ENCODE results near the gene NCCRP1.

NCCRP1 gene, protein sequence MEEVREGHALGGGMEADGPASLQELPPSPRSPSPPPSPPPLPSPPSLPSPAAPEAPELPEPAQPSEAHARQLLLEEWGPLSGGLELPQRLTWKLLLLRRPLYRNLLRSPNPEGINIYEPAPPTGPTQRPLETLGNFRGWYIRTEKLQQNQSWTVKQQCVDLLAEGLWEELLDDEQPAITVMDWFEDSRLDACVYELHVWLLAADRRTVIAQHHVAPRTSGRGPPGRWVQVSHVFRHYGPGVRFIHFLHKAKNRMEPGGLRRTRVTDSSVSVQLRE

DNA sequence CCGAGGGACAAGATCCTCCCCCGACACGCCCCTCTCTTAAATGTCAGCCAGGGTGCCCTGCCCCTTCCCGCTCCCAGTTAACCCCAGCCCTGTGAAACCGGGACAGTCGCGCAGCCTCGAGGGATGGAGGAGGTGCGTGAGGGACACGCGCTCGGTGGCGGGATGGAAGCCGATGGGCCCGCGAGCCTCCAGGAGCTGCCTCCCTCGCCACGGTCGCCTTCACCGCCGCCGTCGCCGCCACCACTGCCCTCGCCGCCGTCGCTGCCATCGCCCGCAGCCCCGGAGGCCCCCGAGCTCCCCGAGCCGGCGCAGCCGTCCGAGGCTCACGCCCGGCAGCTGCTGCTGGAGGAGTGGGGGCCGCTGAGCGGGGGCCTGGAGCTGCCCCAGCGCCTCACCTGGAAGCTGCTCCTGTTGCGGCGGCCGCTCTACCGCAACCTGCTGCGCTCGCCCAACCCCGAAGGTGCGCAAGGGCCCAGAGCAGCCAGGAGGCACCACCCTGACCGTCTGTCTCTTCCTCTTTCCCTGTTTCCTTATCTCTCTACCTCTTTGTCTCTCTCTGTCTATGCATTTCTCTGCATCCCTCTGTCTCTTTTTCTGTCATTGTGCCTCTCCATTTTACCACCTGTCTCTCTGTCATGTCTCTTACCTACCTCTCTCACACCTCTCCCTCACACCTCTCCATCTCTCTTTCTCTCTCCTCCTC lies at the start of gene NCCRP1:
TSS of gene NCCRP1 (plus strand) at position 105 of the 703 bp plus-strand sequence. CDS start at position 124, 19 bp downstream.
- DNase-seq (ENCODE audit: low read depth in 2 of 3, low spot score in 2 of 3) = no peak

- no peak for DNase-seq (ENCODE audit: low read depth in 2 of 3, low spot score in 2 of 3)
These were observed 49.3 kb upstream of the NCCRP1 start for GRCh38 chr19:39147480-39147879.

- DNase-seq (ENCODE audit: low read depth in 2 of 3, low spot score in 2 of 3) = no peak
These were observed 47.7 kb upstream of the NCCRP1 start for GRCh38 chr19:39148939-39149529.

GRCh38 chr19:39150235-39150634 lies 46.5 kb upstream of the NCCRP1 start:
- no peak for DNase-seq (ENCODE audit: low read depth in 2 of 3, low spot score in 2 of 3)

DNA sequence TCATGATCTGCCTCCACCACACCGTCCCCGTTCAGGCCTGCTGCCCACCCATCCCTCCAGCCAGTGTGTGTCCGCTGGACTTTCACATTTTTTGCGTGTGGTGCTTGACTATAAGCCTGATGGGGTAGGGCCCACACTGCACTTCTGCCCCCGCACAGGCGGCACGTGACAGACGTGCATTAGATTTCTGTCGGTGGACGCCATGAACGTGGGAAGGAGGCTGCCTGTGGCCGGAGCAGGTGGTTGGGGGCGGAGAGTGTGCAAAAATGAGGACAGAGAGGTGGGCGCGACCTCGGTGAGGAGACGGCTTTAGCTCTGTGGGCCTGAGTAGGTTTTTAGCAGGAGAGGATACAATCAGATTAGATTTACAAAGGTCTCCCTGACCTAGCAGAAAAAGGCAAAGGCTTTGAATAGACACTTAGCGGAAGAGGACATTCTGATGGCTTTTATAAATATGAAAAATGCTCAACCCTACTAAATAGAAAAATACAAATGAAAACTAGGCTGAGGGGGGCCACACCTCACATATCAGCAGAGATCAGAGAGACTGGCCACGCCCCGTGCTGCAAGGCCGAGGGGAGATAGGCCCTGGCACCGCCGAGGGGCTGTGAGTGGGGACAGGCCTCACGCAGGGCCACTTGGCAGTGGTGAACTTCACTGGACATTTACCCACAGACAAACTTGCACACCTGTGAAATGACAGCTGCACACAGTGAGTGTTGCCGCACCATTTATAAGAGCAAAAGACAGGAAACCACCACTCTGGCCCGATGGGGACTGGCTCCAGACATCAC lies 45.8 kb upstream of the NCCRP1 start:
- no peak for DNase-seq (ENCODE audit: low read depth in 2 of 3, low spot score in 2 of 3)

GRCh38 chr19:39152066-39152465 lies 44.7 kb upstream of the NCCRP1 start:
- DNase-seq (ENCODE audit: low read depth in 2 of 3, low spot score in 2 of 3) = no peak

- DNase-seq (ENCODE audit: low read depth in 2 of 3, low spot score in 2 of 3) = no peak
These were observed 42.6 kb upstream of the NCCRP1 start for GRCh38 chr19:39154100-39154628.

GRCh38 chr19:39154629-39155100 lies 42.1 kb upstream of the NCCRP1 start:
- DNase-seq (ENCODE audit: low read depth in 2 of 3, low spot score in 2 of 3) = no peak

GRCh38 chr19:39155114-39155700 lies 41.6 kb upstream of the NCCRP1 start:
- DNase-seq (ENCODE audit: low read depth in 2 of 3, low spot score in 2 of 3) = no peak

DNA sequence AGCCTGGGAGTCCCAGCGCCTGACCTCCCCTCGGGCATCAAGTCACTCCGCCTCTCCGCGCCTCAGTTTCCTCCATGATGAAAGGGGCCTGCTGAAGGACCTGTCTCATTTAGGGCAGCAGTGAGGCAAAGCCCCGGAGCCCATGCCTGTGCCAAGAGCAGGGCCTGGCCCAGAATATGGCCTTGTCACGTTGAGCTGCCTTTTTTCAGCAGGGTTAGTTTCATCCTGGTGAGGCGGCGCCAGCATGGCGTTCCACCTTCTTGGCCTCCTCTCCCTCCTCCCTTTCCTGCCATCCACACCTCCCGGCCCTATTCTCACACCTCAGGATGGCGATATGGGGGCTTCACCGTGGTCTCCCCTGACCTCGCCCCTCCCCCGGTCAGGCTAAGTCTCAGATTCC lies 41.0 kb upstream of the NCCRP1 start:
- no peak for DNase-seq (ENCODE audit: low read depth in 2 of 3, low spot score in 2 of 3)

- no peak for DNase-seq (ENCODE audit: low read depth in 2 of 3, low spot score in 2 of 3)
These were observed 40.2 kb upstream of the NCCRP1 start for GRCh38 chr19:39156326-39157230.

DNA sequence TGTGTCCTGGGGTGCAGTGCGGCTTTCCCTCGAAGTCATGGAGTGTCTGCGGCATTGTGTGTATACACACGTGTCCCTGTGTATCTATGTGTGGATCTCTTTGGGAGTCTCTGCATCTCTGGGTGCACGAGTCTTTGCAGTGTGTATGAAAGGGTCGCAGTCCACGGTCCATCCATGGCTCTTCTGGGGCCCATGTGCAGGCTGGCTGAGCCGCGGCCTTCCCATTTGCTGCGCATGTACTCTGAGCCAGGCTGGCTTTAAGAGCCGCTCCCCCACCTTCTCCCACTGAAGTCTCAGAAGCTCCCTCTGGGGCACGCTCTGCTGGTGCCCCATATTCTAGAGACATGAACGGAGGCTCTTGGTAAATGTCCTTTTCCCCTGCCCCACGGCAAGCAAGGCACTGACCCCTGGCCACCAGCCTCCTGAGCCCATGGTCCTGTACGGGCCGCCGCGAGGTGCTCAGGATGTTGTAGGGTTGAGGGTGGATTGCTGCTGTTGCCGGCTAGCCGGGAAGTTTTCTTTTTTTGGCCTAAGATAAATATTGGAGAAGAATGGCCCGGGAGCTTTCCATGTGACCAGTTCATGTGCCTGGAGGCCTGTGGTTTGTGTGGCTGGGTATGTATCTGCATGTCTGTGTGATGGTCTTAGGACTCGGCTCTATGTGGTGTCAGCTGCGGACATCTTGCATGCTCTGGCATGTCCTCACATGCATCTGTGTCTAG lies 39.3 kb upstream of the NCCRP1 start:
- no peak for DNase-seq (ENCODE audit: low read depth in 2 of 3, low spot score in 2 of 3)

GRCh38 chr19:39157997-39158389 lies 38.8 kb upstream of the NCCRP1 start:
- DNase-seq (ENCODE audit: low read depth in 2 of 3, low spot score in 2 of 3) = no peak

DNA sequence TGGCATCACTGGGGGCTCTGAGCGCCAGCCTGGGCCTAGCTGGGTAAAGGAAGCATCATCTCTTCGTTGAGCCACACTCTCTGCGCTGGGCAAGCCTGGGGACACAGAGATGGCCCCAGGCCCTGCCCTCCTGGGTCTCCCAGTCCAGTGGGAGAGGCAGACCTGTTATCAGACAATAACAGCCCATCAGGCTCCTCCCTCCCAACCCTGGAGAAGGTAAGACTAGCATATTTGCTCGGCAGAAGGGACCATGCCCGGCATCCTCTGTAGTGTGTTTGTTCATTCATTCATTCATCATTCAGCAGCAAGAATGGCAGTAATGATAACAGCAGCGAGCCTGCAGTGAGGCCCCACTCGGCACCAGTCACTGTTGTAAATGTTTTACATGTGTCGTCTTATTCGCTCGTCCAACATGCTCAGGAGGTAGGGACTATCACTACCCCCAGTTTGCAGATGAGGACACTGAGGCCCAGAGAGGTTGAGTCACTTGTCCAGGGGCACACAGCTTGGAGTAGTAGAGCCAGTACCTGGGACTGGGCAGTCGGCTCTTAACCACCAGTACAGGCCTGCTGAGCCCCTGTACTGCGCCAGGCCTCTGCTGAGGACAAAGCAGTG lies 38.0 kb upstream of the NCCRP1 start:
- DNase-seq (ENCODE audit: low read depth in 2 of 3, low spot score in 2 of 3) = no peak

DNA sequence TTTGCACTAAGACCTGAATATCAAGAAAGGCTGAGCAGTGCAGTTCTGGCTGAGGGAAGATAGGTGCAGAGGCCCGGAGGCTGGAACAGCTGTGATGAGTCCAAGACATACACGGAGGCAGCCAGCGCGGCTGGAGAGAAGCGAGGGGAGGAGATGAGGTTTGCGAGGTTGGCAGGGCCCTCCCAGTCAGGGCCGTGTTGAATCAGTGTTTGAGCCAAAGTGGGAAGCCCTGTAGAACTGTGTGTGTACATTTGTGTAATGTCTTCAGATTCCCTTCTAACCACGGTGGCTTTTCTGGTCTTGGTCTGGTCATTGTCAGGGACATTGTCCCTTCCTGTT lies 36.3 kb upstream of the NCCRP1 start:
- DNase-seq (ENCODE audit: low read depth in 2 of 3, low spot score in 2 of 3) = no peak

GRCh38 chr19:39160889-39161672 lies 35.7 kb upstream of the NCCRP1 start:
- DNase-seq (ENCODE audit: low read depth in 2 of 3, low spot score in 2 of 3) = no peak

DNA sequence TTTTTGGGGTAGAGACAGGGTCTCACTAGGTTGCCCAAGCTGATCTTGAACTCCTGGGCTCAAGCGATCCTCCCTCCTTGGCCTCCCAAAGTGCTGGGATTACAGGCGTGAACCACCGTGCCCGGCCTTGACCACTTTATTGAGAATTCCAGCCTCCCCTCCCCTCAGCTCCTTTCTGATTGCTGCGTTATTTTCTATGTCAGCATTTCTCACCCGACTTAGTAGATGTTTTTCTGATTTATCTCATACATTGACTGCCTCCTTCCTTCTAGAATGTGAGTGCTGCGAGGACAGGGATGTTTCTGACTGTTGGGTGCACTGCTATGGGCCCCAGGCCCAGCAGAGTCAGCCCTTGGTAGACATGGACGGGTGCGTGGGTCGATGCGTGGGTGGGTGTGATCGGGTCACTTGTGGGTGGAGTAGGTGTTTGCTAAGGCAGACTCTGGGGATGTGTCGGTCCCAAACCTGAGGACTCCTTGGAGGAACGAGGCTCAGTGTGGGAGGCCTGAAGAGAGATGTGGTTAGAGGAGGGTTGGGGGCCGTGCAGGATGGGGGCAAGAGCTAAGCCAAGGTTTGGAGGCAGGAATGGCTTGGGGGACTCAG lies 34.2 kb upstream of the NCCRP1 start:
- no peak for DNase-seq (ENCODE audit: low read depth in 2 of 3, low spot score in 2 of 3)

DNA sequence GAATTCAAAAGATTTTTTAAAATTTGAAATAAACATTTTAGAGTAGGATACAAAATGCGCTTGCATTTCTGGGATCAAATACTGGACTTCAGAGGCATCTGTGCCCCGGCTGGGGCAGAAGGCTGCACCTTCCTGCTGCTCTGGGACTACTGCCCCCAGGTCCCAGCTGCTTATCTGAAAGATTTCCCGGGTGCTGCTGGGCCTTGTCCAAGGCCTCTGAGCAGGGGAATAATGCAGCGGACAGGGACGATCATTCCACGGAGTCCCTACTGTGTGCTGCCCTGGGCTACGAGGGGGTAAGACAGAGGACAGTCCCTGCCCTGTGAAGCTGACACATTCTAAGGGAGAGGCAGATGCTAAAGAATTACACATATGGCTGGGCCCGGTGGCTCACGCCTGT lies 33.1 kb upstream of the NCCRP1 start:
- DNase-seq (ENCODE audit: low read depth in 2 of 3, low spot score in 2 of 3) = no peak

Data from activated CD8-positive, alpha-beta memory T cell treated with anti-CD3 and anti-CD28 coated beads for 48 hours (primary cell).